Measurements from ENCODE around the gene UTY. TPM values are rescaled to one million over a fixed set of nuclear protein-coding genes. Genes with fewer than 3 reads are reported as not detected.

UTY gene
- total RNA-seq: 10 to 100 TPM in 2 of 4 donors, under 1 TPM in 1, not detected in 1; 0.19 to 27.4 (median 17.6) TPM

DNA sequence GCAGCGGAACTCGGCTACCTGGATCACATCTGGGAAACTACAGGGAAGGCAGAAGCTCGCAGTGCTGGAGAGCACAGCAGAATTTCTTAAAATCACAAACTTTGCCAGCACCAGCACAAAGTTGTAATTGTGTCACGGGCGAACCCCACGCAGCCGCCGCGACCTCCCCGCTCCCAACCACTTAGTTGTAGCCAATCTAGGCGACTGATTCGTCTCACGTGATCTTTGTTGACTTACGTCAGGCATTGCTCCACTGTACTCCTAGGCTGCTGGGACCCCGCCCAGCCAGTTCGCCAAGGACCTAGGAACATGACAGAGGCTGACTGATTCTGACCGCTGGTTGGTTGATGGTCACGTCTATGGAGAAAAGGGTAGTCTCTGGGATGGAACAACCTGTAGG lies at the start of gene UTY:
TSS of gene UTY (minus strand) at position 206 of the 400 bp plus-strand sequence. CDS start 368 bp downstream, outside the sequence.
- Histone ChIP-seq H3K27ac (replicated peaks in 1 of 4) (peak within 1 kb of the TSS in 2 of 4 donors; percentile 92 to 93), H3K27me3 (no peaks in the 10 kb centered on the region), H3K9me3 (no peaks in the 10 kb centered on the region), H3K4me3 (peak within 1 kb of the TSS in 2 of 4 donors; percentile 63 to 73), H3K36me3 (no peaks in the 10 kb centered on the region), H3K4me1 (peaks cover 0 to 29% (median 8%) of the 10 kb centered on the region in 4 donors)
- intact Hi-C loops (cut with DNase I): no loop called here
- TF ChIP-seq POLR2A (IDR thresholded peaks at IDR 0.05; ENCODE audit: low read depth) (no peak), POLR2AphosphoS5 (IDR thresholded peaks at IDR 0.05) (no peak), EP300 (IDR thresholded peaks at IDR 0.05) (no peak)
- TF ChIP-seq, protein P1, sequence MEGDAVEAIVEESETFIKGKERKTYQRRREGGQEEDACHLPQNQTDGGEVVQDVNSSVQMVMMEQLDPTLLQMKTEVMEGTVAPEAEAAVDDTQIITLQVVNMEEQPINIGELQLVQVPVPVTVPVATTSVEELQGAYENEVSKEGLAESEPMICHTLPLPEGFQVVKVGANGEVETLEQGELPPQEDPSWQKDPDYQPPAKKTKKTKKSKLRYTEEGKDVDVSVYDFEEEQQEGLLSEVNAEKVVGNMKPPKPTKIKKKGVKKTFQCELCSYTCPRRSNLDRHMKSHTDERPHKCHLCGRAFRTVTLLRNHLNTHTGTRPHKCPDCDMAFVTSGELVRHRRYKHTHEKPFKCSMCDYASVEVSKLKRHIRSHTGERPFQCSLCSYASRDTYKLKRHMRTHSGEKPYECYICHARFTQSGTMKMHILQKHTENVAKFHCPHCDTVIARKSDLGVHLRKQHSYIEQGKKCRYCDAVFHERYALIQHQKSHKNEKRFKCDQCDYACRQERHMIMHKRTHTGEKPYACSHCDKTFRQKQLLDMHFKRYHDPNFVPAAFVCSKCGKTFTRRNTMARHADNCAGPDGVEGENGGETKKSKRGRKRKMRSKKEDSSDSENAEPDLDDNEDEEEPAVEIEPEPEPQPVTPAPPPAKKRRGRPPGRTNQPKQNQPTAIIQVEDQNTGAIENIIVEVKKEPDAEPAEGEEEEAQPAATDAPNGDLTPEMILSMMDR (IDR thresholded peaks at IDR 0.05): no peak
- no CpG with 5 or more reads among the region's 18 CpGs for WGBS
- DNase-seq (ENCODE audit: extremely low spot score): peak; percentile 93

DNA sequence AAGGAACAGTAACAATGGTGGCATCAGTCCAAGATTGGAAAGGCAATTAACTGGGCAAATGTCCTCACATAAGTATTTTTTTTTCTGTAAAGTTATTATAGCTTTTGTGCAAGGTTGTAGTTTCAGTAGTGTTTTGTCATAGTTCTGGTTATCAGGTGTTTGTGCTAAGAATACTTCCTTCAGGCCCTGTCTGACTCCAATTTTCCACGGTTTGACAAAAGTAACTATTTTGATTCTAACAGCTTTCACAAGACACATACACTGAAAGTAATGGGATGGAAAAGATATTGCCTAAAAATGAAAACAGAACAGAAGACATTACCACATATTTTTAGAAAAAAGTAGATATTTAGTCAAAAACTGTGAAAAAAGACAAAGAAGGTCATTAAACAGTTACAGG lies 40.6 kb upstream of the UTY start:
- Histone ChIP-seq H3K27ac (replicated peaks in 1 of 4) (no peak overlapping the region), H3K4me3 (no peak overlapping the region), H3K27me3 (no peaks in the 10 kb centered on the region), H3K9me3 (no peaks in the 10 kb centered on the region), H3K36me3 (no peaks in the 10 kb centered on the region), H3K4me1 (no peaks in the 10 kb centered on the region)
- WGBS: no CpG with 5 or more reads among the region's 1 CpG
- DNase-seq (ENCODE audit: extremely low spot score): no peak
- intact Hi-C loops (cut with DNase I): no loop called here
- no peak for TF ChIP-seq EP300 (IDR thresholded peaks at IDR 0.05)
- TF ChIP-seq, protein P1 (IDR thresholded peaks at IDR 0.05): no peak
- TF ChIP-seq POLR2AphosphoS5 (IDR thresholded peaks at IDR 0.05): no peak
- no peak for TF ChIP-seq POLR2A (IDR thresholded peaks at IDR 0.05; ENCODE audit: low read depth)

GRCh38 chrY:13501215-13501614 lies 21.4 kb upstream of the UTY start:
- H3K27me3 ChIP-seq: no peaks in the 10 kb centered on the region
- no peaks in the 10 kb centered on the region for H3K36me3 ChIP-seq
- no peaks in the 10 kb centered on the region for H3K9me3 ChIP-seq
- no peak for TF ChIP-seq EP300 (IDR thresholded peaks at IDR 0.05)
- no peak for TF ChIP-seq POLR2AphosphoS5 (IDR thresholded peaks at IDR 0.05)
- no peak for TF ChIP-seq POLR2A (IDR thresholded peaks at IDR 0.05; ENCODE audit: low read depth)
- TF ChIP-seq, protein P1 (IDR thresholded peaks at IDR 0.05): no peak
- no peak for DNase-seq (ENCODE audit: extremely low spot score)
- no peak overlapping the region for H3K4me3 ChIP-seq
- WGBS: no CpG with 5 or more reads among the region's 1 CpG
- intact Hi-C loops (cut with DNase I): no loop called here
- no peaks in the 10 kb centered on the region for H3K4me1 ChIP-seq
- no peak overlapping the region for H3K27ac ChIP-seq (replicated peaks in 1 of 4)

DNA sequence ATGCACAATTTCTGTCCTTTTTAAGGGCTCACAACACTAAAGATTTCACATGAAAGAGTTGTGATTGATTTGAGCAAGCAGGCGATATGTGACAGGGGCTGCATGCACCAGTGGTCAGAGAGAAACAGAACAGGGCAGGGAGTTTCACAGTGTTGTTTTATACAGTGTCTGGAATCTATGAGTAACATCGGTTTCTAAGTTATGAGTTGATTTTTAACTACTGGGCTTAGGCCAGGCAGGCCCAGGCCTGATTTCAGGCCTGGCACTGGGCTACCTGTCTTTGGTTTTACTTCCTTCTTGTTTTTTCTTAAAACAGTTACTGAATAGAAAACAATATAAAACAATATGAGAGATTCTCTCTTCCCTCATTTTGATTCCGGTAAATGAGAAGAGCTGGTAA lies 13.9 kb upstream of the UTY start:
- intact Hi-C loops (cut with DNase I): no loop called here
- Histone ChIP-seq H3K27me3 (no peaks in the 10 kb centered on the region), H3K4me1 (peaks cover 0 to 6% (median 0%) of the 10 kb centered on the region in 4 donors), H3K9me3 (no peaks in the 10 kb centered on the region), H3K27ac (replicated peaks in 1 of 4) (peak overlapping the region in 1 of 4 donors; percentile 18), H3K36me3 (no peaks in the 10 kb centered on the region), H3K4me3 (no peak overlapping the region)
- WGBS: no CpG with 5 or more reads among the region's 3 CpGs
- DNase-seq (ENCODE audit: extremely low spot score): no peak
- TF ChIP-seq EP300 (IDR thresholded peaks at IDR 0.05) (no peak), POLR2A (IDR thresholded peaks at IDR 0.05; ENCODE audit: low read depth) (no peak), POLR2AphosphoS5 (IDR thresholded peaks at IDR 0.05) (no peak)

DNA sequence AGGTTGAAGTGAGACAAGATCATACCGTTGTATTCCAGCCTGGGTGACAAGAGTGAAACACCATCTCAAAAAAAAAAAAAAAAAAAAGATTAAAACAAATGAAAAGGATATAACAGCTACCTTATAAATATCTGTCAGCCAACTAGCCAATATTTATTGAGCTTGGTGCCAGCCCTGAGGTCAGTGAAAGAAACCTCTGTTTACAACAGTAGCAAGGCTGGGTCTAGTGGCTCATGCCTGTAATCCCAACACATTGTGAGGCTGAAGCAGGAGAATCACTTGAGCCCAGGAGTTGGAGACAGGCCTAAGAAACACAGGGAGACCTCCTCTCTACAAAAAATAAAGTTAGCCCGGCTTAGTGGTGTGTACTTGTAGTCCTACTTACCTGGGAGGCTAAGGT lies 12.6 kb upstream of the UTY start:
- Histone ChIP-seq H3K4me1 (peaks cover 0 to 6% (median 0%) of the 10 kb centered on the region in 4 donors), H3K27ac (replicated peaks in 1 of 4) (no peak overlapping the region), H3K36me3 (no peaks in the 10 kb centered on the region), H3K9me3 (no peaks in the 10 kb centered on the region), H3K27me3 (no peaks in the 10 kb centered on the region), H3K4me3 (no peak overlapping the region)
- TF ChIP-seq POLR2A (IDR thresholded peaks at IDR 0.05; ENCODE audit: low read depth): no peak
- TF ChIP-seq, protein P1 (IDR thresholded peaks at IDR 0.05): no peak
- no peak for TF ChIP-seq POLR2AphosphoS5 (IDR thresholded peaks at IDR 0.05)
- no peak for TF ChIP-seq EP300 (IDR thresholded peaks at IDR 0.05)
- no CpG with 5 or more reads among the region's 2 CpGs for WGBS
- intact Hi-C loops (cut with DNase I): no loop called here
- no peak for DNase-seq (ENCODE audit: extremely low spot score)
